ENCODE results near the gene PM20D1.

The PM20D1 gene

DNA sequence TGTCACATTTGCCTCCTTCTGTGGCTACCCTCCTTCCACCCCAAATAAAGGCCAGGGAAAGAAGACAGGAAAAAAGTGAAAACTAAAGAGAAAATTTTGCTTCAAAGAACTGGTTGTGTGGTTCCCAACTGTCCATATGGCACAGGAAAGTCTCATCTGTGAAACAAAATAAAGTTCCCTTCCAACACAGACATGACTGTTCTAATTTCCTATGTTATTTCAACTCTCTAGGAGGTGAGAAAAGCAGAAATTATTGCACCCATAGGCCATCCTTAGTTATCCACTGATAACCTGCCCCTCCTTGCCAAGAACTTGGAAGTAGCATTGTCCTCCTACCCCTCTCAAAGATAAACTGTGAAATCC is 66.5 kb downstream of the PM20D1 start:
- DNase-seq (ENCODE audit: low read depth, low spot score), result no peak
- H3K27ac ChIP-seq, result no peak overlapping the region

DNA sequence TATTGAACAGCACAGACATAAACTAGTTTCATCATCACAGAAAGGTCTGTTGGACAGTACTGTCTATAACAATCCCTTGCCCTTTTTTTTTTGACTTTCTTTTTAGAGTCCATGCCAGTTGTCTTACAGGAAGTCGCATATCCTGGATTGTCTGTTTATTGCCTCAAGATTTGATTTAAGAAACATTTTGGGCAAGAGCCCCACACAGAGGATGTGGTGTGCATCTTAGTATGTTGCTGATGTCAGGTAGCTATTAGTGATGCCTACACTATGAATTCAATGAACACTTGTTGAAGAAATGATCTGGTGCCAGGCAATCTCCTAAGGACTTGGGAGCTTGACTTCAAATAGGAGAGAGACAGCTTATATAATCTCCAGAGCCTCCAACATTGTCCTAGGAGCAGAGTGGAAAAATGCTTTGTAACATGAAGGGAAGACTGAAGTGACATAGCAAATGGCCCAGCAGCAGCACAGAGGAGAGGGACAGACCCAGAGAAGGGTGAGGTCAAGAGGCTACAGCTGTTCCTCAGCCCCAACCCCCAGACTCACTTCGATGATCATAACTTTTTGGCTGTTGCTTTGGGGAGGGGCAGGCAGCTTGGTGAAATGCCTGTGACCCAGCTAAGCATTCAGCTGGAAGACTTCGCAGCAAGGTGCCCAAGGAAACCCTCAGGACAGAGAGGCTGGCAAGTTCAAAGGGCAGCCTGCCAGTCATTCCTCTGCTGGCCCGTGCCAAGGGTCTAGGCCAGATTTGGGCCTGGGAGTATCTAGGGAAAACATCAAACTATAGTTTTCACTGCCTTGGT is 67.1 kb downstream of the PM20D1 start:
- H3K27ac ChIP-seq, result no peak overlapping the region
- no peak for DNase-seq (ENCODE audit: low read depth, low spot score)

DNA sequence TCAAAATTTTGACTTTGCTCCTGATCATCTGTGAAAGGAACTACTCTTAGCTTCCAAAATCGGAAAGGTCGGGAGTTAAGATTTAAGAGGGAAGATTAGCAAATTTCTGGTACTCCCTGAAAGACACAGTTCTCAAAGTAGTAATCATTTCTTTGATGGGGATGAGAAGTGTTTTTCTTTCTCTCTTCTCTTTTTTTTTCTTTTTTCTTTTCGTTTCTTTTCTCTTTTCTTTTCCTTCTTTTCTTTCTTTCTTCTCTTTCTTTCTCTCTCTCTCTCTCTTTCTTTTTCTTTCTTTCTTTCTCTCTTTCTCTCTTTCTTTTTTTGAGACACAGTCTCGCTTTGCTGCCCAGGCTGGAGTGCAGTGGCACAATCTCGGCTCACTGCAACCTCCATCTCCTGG is 69.6 kb downstream of the PM20D1 start:
- DNase-seq (ENCODE audit: low read depth, low spot score), result no peak
- H3K27ac ChIP-seq, result no peak overlapping the region

Data from epithelial cell of prostate (primary cell).